GM12878 (cell line): Measurements from ENCODE around the gene TRPM1. TPM values are rescaled to one million over a fixed set of nuclear protein-coding genes. Genes with fewer than 3 reads are reported as not detected.

Source experiments
- ATAC-seq: fragments of 200-7000 bp; cut with Tn5 transposase; 3 replicates; pipeline ENCODE4 v1.9.1; 2020; ENCODE audit warnings: mild to moderate bottlenecking, moderate library complexity
- BruUV-seq: library from RNA; stranded (reverse); fragments of 400-500 nt; replicated peaks from 2 replicates; lab custom pipeline; 2021; lab: Mats Ljungman, UMichigan
- CTCF ChIA-PET: fragments of 300-600 bp; sonication (Branson Sonifier 250); formaldehyde crosslinking; extraction: SDS; loops from one replicate; lab custom pipeline; 2021; ENCODE audit warnings: inconsistent platforms; lab: Yijun Ruan, JAX
- POLR2A ChIA-PET: fragments of 350-600 bp; formaldehyde crosslinking; extraction: SDS; loops from one replicate; lab custom pipeline; 2021; ENCODE audit warnings: inconsistent platforms; lab: Charles Lee
- RAD21 ChIA-PET: fragments of 300-600 bp; sonication (Branson Sonifier 250); formaldehyde crosslinking; loops from one replicate; lab custom pipeline; 2023; ENCODE audit warnings: antibody characterized with exemption; ENCODE audit not compliant: unreplicated experiment; lab: Charles Lee
- SMC1A ChIA-PET: fragments of 300-600 bp; sonication (Branson Sonifier 250); formaldehyde crosslinking; loops from one replicate; lab custom pipeline; 2023; ENCODE audit not compliant: unreplicated experiment, uncharacterized antibody; lab: Charles Lee
- DNase-seq: peaks from one replicate; pipeline ENCODE4 v3.0.0-alpha.2; 2011; ENCODE audit warnings: low read depth, low spot score
- FAIRE-seq: peaks from 3 replicates; lab custom pipeline; 2011; peaks lifted over from hg19 to GRCh38; lab: Jason Lieb, UNC
- H2AFZ ChIP-seq: 2 replicates; pipeline ENCODE4 v1.6.0; 2011; ENCODE audit warnings: low read depth, low read length, control low read depth; ENCODE audit not compliant: control insufficient read depth
- H3K27ac ChIP-seq: 2 replicates; pipeline ENCODE4 v1.5.1; 2011; ENCODE audit warnings: control low read depth; ENCODE audit not compliant: control insufficient read depth, insufficient read depth
- H3K27me3 ChIP-seq, 2 experiments: replicated peaks in 1 of 2; 2 replicates each; pipeline versions ENCODE4 v1.6.0 to v1.6.1; 2011; ENCODE audit warnings: low read length in 1 of 2; ENCODE audit not compliant: control insufficient read depth in 2 of 2, insufficient read depth in 2 of 2
- H3K36me3 ChIP-seq, 2 experiments: 2 replicates each; pipeline ENCODE4 v1.5.1; 2011; ENCODE audit warnings: low read length in 1 of 2; ENCODE audit not compliant: control insufficient read depth in 2 of 2, insufficient read depth in 2 of 2
- H3K4me1 ChIP-seq: 2 replicates; pipeline ENCODE4 v1.6.1; 2011; ENCODE audit warnings: mild to moderate bottlenecking, low read length, moderate library complexity, mixed read lengths; ENCODE audit not compliant: control insufficient read depth, insufficient read depth
- H3K4me2 ChIP-seq: 2 replicates; pipeline ENCODE4 v1.6.0; 2011; ENCODE audit warnings: control low read depth; ENCODE audit not compliant: control insufficient read depth, insufficient read depth
- H3K4me3 ChIP-seq: fragments of 200-600 bp; sonication (generic); 2 replicates; pipeline ENCODE4 v1.5.1; 2016
- H3K79me2 ChIP-seq: 2 replicates; pipeline ENCODE4 v1.6.0; 2011; ENCODE audit warnings: low read length; ENCODE audit not compliant: control insufficient read depth, insufficient read depth
- H3K9ac ChIP-seq: 2 replicates; pipeline ENCODE4 v1.8.0; 2011; ENCODE audit warnings: low read length, control low read depth, mixed read lengths; ENCODE audit not compliant: control insufficient read depth, insufficient read depth
- H3K9me3 ChIP-seq: replicated peaks from 3 replicates; pipeline ENCODE4 v1.5.1; 2011; ENCODE audit warnings: mild to moderate bottlenecking, low read length; ENCODE audit not compliant: control insufficient read depth, insufficient read depth
- H4K20me1 ChIP-seq: 2 replicates; pipeline ENCODE4 v1.6.0; 2011; ENCODE audit not compliant: control insufficient read depth, insufficient read depth
- BRCA1 ChIP-seq: IDR thresholded peaks from 2 replicates; pipeline ENCODE4 v1.6.1; 2011; ENCODE audit warnings: low read depth, low read length, improper control_type of control experiment
- CREB1 ChIP-seq: IDR thresholded peaks from 2 replicates; pipeline ENCODE4 v1.6.1; 2012; ENCODE audit warnings: low read depth, mild to moderate bottlenecking, inconsistent platforms
- EP300 ChIP-seq, 2 experiments: fragments of 150-350 bp in 1 of 2; IDR thresholded peaks; 2 replicates each; pipeline ENCODE4 v1.6.1; 2011 to 2012; ENCODE audit warnings: low read depth in 2 of 2, low read length in 2 of 2, borderline replicate concordance in 1 of 2, improper control_type of control experiment in 1 of 2, inconsistent platforms in 1 of 2; ENCODE audit not compliant: control insufficient read depth in 1 of 2
- FOS ChIP-seq: IDR thresholded peaks from 3 replicates; pipeline ENCODE4 v1.6.1; 2011; ENCODE audit warnings: borderline replicate concordance; ENCODE audit not compliant: insufficient read length; ENCODE audit errors: extremely low read depth
- JUND ChIP-seq: IDR thresholded peaks from 2 replicates; pipeline ENCODE4 v1.6.1; 2012; ENCODE audit warnings: low read depth, mild to moderate bottlenecking, low read length, improper control_type of control experiment, moderate library complexity
- MEF2A ChIP-seq: IDR thresholded peaks from 2 replicates; pipeline ENCODE4 v1.6.1; 2011; ENCODE audit warnings: low read depth, mild to moderate bottlenecking, low read length, moderate library complexity; ENCODE audit not compliant: insufficient read depth
- NR2C1 ChIP-seq: fragments of 450-650 bp; IDR thresholded peaks from 2 replicates; pipeline ENCODE4 v1.6.1; 2017; ENCODE audit warnings: antibody characterized with exemption, mild to moderate bottlenecking, moderate library complexity
- POLR2AphosphoS5 ChIP-seq: IDR thresholded peaks from 2 replicates; pipeline ENCODE4 v1.6.1; 2011; ENCODE audit warnings: mild to moderate bottlenecking, low read length, inconsistent platforms
- SMARCA5 ChIP-seq: fragments of 450-650 bp; IDR thresholded peaks from 2 replicates; pipeline ENCODE4 v1.6.1; 2017; ENCODE audit warnings: mild to moderate bottlenecking
- SP1 ChIP-seq: IDR thresholded peaks from one replicate; pipeline ENCODE4 v1.6.1; 2011; ENCODE audit warnings: low read depth, low read length
- SREBF1 ChIP-seq: IDR thresholded peaks from 2 replicates; pipeline ENCODE4 v1.6.1; 2012; ENCODE audit warnings: mild to moderate bottlenecking, low read length
- SRF ChIP-seq, 2 experiments: IDR thresholded peaks; 2 replicates each; pipeline ENCODE4 v1.6.1; 2011; ENCODE audit warnings: low read depth in 2 of 2, low read length in 2 of 2, mild to moderate bottlenecking in 1 of 2, moderate library complexity in 1 of 2
- ZBED1 ChIP-seq: IDR thresholded peaks from 2 replicates; pipeline ENCODE4 v1.6.1; 2016; ENCODE audit warnings: borderline replicate concordance
- ZNF217 ChIP-seq: fragments of 450-650 bp; IDR thresholded peaks from 2 replicates; pipeline ENCODE4 v1.6.1; 2017; ENCODE audit warnings: antibody characterized with exemption, mild to moderate bottlenecking
- ZSCAN29 ChIP-seq: fragments of 450-650 bp; IDR thresholded peaks from 2 replicates; pipeline ENCODE4 v1.6.1; 2017; ENCODE audit warnings: mild to moderate bottlenecking, moderate library complexity
- WGBS: methylation state at CpG from one replicate; pipeline ENCODE4 v1.1.6; 2016; ENCODE audit warnings: low lambda C conversion rate; ENCODE audit not compliant: insufficient replicate concordance, insufficient coverage; ENCODE audit errors: missing lambda C conversion rate; 5-methylcytosine and 5-hydroxymethylcytosine counted together
- in situ Hi-C: fragments of 300-500 bp; cut with MboI; formaldehyde crosslinking; loops from 9 replicates; pipeline ENCODE4 v1.14.3; 2018; ENCODE audit warnings: mixed read lengths
- intact Hi-C: fragments of 100-400 bp; cut with micrococcal nuclease; formaldehyde crosslinking; loops from one replicate; pipeline ENCODE4 v1.14.2; 2022; ENCODE audit not compliant: unreplicated experiment
- polyA plus RNA-seq, 11 experiments: library from polyadenylated mRNA; depleted of rRNA in 4 of 11; unstranded in 6 of 11; stranded (reverse) in 5 of 11; fragments of >200 nt; fragmentation: Nextera tagmentation in 4 of 11; fragmentation: Illumina TruSeq in 1 of 11; extraction: Ambion mirVana in 4 of 11; extraction: Trizol in 1 of 11; gene quantifications; 1 replicate in 1 of 11; 2 replicates in 10 of 11; pipeline versions ENCODE4 v1.2.1 to v1.2.3, GENCODE V29; 2011 to 2016; ENCODE audit warnings: inconsistent platforms in 2 of 11, missing spikeins in 2 of 11, low read depth in 1 of 11
- total RNA-seq, 4 experiments: library from RNA; depleted of rRNA in 3 of 4; stranded (reverse); fragments of >200 nt in 3 of 4; fragmentation: Illumina TruSeq in 1 of 4; extraction: Trizol in 1 of 4; gene quantifications; 2 replicates each; pipeline versions ENCODE4 v1.2.1 to v1.2.3, GENCODE V29; 2013 to 2021
- TF ChIP-seq, protein P1 (sequence below): fragments of 450-650 bp; IDR thresholded peaks from 2 replicates; pipeline ENCODE4 v1.6.1; 2017; ENCODE audit warnings: borderline replicate concordance
- TF ChIP-seq, protein P2 (sequence below): fragments of 450-650 bp; IDR thresholded peaks from 2 replicates; pipeline ENCODE4 v1.6.1; 2014; ENCODE audit warnings: mild to moderate bottlenecking

Gene TRPM1
- total and polyA plus RNA-seq, 10 of the 15 experiments (the other 5 are each of a cell fraction or from before 2014, with no cell fraction given): 0.01 to 0.10 (median 0.05) TPM; not detected in 4

DNA sequence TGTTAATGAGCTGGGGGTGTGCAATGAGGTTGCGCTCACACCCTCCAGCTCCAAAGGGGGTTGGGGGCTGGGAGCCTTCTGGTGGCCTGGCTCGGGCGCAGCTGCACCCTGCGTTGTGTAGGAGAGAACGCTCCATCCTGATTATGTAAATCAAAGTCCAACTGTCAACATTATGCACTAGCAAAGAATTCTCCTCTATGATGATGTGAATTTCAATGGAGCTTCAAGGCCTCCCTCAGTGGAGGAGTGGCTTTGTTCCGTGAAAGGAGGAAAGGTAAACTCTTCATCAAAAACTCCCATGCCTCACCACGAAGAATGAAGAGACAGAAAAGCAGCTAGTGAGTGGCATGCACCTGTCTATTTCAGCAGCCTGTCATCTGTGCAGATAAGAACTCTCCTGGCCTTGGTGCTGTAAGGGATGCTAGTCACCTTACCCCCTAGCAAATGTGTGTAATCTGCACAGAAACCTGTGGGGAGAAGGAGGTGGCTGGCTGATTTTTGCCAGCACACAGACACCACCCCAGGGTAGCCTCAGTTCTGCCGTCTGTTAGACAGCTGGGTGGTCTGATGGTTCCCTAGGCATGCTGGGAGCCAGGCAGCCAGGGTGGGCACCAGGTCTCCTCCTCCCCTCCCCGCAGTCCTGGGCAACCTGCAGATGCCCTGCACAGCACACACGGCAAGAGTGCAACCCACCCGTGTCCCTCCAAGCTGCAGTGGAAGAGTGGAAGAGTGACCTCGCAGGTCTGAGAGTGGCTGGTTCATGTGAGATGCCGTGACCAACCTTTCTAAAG, 47.0 kb upstream of the TRPM1 start:
- no peaks in the 10 kb centered on the region for H3K4me1 ChIP-seq
- ChIA-PET RAD21 (no interaction called here), SMC1A (no interaction called here)
- in situ Hi-C loops: no loop called here
- H3K4me3 ChIP-seq: no peak overlapping the region
- intact Hi-C loops: no loop called here
- H2AFZ ChIP-seq: no peak overlapping the region
- DNase-seq: no peak
- no peaks in the 10 kb centered on the region for H3K27me3 ChIP-seq
- H4K20me1 ChIP-seq: no peaks in the 10 kb centered on the region
- H3K9me3 ChIP-seq: no peaks in the 10 kb centered on the region; the same call in 2 of the 3 replicates
- no TSS peak for BruUV-seq
- H3K36me3 ChIP-seq: no peaks in the 10 kb centered on the region
- TF ChIP-seq, protein P1, sequence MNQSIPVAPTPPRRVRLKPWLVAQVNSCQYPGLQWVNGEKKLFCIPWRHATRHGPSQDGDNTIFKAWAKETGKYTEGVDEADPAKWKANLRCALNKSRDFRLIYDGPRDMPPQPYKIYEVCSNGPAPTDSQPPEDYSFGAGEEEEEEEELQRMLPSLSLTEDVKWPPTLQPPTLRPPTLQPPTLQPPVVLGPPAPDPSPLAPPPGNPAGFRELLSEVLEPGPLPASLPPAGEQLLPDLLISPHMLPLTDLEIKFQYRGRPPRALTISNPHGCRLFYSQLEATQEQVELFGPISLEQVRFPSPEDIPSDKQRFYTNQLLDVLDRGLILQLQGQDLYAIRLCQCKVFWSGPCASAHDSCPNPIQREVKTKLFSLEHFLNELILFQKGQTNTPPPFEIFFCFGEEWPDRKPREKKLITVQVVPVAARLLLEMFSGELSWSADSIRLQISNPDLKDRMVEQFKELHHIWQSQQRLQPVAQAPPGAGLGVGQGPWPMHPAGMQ: no peak
- TF ChIP-seq JUND: no peak
- TF ChIP-seq, protein P2, sequence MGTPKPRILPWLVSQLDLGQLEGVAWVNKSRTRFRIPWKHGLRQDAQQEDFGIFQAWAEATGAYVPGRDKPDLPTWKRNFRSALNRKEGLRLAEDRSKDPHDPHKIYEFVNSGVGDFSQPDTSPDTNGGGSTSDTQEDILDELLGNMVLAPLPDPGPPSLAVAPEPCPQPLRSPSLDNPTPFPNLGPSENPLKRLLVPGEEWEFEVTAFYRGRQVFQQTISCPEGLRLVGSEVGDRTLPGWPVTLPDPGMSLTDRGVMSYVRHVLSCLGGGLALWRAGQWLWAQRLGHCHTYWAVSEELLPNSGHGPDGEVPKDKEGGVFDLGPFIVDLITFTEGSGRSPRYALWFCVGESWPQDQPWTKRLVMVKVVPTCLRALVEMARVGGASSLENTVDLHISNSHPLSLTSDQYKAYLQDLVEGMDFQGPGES: no peak
- TF ChIP-seq ZBED1: no peak
- no peak for TF ChIP-seq POLR2AphosphoS5
- TF ChIP-seq CREB1: no peak
- no peak for TF ChIP-seq NR2C1
- TF ChIP-seq SP1: no peak
- no peak for TF ChIP-seq SRF (IDR thresholded peaks at IDR 0.05; ENCODE audit: low read depth in 2 of 2, low read length in 2 of 2)
- TF ChIP-seq BRCA1: no peak
- no peak for TF ChIP-seq MEF2A
- TF ChIP-seq ZSCAN29: no peak
- TF ChIP-seq EP300 (IDR thresholded peaks at IDR 0.05; ENCODE audit: borderline replicate concordance in 1 of 2, control insufficient read depth in 1 of 2, low read depth in 2 of 2, low read length in 2 of 2): no peak
- no peak for TF ChIP-seq FOS
- no peak for TF ChIP-seq SREBF1
- no peak for TF ChIP-seq SMARCA5
- no peak for TF ChIP-seq ZNF217
- TF ChIP-seq, all 136 proteins: peak for 0
- ChIA-PET POLR2A (no interaction called here), CTCF (interaction anchor here (1.7 kb wide), 1 partner anchor 21 kb away, joined by 3 read pairs; no protein-coding TSS in a partner anchor)
- H3K27ac ChIP-seq: no peak overlapping the region
- WGBS: 43% methylated on average over 13 of the region's 13 CpGs
- no peak for FAIRE-seq
- H3K4me2 ChIP-seq: no peak overlapping the region
- no peak overlapping the region for H3K9ac ChIP-seq
- no peak for ATAC-seq
- no peaks in the 10 kb centered on the region for H3K79me2 ChIP-seq
